AG04450 (cell line): Measurements from ENCODE around the gene PKD1L1. TPM values are rescaled to one million over a fixed set of nuclear protein-coding genes. Genes with fewer than 3 reads are reported as not detected.

ENCODE experiments used
- CTCF ChIA-PET: fragments of 300-600, 350-600 bp; formaldehyde crosslinking; extraction: SDS; loops from one replicate; lab custom pipeline; 2022; ENCODE audit warnings: antibody characterized with exemption, inconsistent platforms; lab: Charles Lee
- POLR2A ChIA-PET: fragments of 350-600 bp; formaldehyde crosslinking; extraction: SDS; loops from one replicate; lab custom pipeline; 2021; ENCODE audit warnings: antibody characterized with exemption, inconsistent platforms; lab: Yijun Ruan, JAX
- DNase-seq: peaks from one replicate; pipeline ENCODE4 v3.0.0-alpha.2; 2011; ENCODE audit warnings: low read depth, low spot score
- H3K27ac ChIP-seq: one replicate; pipeline ENCODE4 v1.5.1; 2012; ENCODE audit warnings: low read depth, low read length, control low read depth
- H3K27me3 ChIP-seq: one replicate; pipeline ENCODE4 v1.6.0; 2012; ENCODE audit warnings: low read length; ENCODE audit not compliant: control insufficient read depth, insufficient read depth
- H3K4me3 ChIP-seq: 2 replicates; pipeline ENCODE4 v1.5.1; 2011; ENCODE audit warnings: mild to moderate bottlenecking, low read depth, low read length, control low read depth
- H3K9me3 ChIP-seq: 2 replicates; pipeline ENCODE4 v1.5.1; 2012; ENCODE audit warnings: low read length; ENCODE audit not compliant: control insufficient read depth, insufficient read depth
- CTCF ChIP-seq: IDR thresholded peaks from 2 replicates; pipeline ENCODE4 v1.5.1; 2011; ENCODE audit warnings: low read depth, low read length, control low read depth, inconsistent platforms
- polyA plus RNA-seq: library from polyadenylated mRNA; depleted of rRNA; stranded (reverse); fragments of >200 nt; gene quantifications from 2 replicates; pipeline ENCODE4 v1.2.3, GENCODE V29; 2011

The PKD1L1 gene
- polyA plus RNA-seq, 1 experiment, result 0.01 TPM

GRCh38 chr7:47949703-47950102 is 1.4 kb upstream of the PKD1L1 start:
- H3K9me3 ChIP-seq, result no peaks in the 10 kb centered on the region
- POLR2A ChIA-PET, result no interaction called here
- H3K27ac ChIP-seq, result no peak overlapping the region
- no peak for DNase-seq
- CTCF ChIA-PET, result interaction anchor here (2.0 to 6.7 kb wide), 2 partner anchors 19 to 161 kb away, joined by 6 to 76 read pairs; no protein-coding TSS in a partner anchor
- H3K4me3 ChIP-seq, result no peak overlapping the region
- TF ChIP-seq CTCF, result no peak
- no peaks in the 10 kb centered on the region for H3K27me3 ChIP-seq

GRCh38 chr7:47947355-47947749 is 914 bp downstream of the PKD1L1 start:
- no peak for DNase-seq
- no peak for TF ChIP-seq CTCF
- Histone ChIP-seq H3K9me3 (no peaks in the 10 kb centered on the region), H3K27ac (no peak overlapping the region), H3K4me3 (no peak overlapping the region), H3K27me3 (no peaks in the 10 kb centered on the region)
- POLR2A ChIA-PET, result no interaction called here
- CTCF ChIA-PET, result interaction anchor here (2.1 to 6.7 kb wide), 2 partner anchors 21 to 681 kb away, joined by 7 to 76 read pairs; no protein-coding TSS in a partner anchor

GRCh38 chr7:47946581-47947354 is 1.5 kb downstream of the PKD1L1 start:
- no peak for TF ChIP-seq CTCF
- H3K27ac ChIP-seq, result no peak overlapping the region
- no peak for DNase-seq

GRCh38 chr7:47945261-47946015 is 2.8 kb downstream of the PKD1L1 start:
- Histone ChIP-seq H3K4me3 (no peak overlapping the region), H3K27me3 (no peaks in the 10 kb centered on the region), H3K27ac (no peak overlapping the region), H3K9me3 (no peaks in the 10 kb centered on the region)
- ChIA-PET POLR2A (no interaction called here), CTCF (interaction anchor here (0.6 to 6.7 kb wide), 49 partner anchors 8 to 681 kb away, joined by 3 to 76 read pairs (median 5); no protein-coding TSS in a partner anchor)
- DNase-seq, result no peak
- peak; percentile 75 for TF ChIP-seq CTCF

More at GRCh38 chr7:47946581-47947354, 1.5 kb downstream of the PKD1L1 start:
- ChIA-PET CTCF (interaction anchor here (2.1 to 6.7 kb wide), 3 partner anchors 16 to 681 kb away, joined by 7 to 76 read pairs (median 25); no protein-coding TSS in a partner anchor), POLR2A (no interaction called here)
- Histone ChIP-seq H3K4me3 (no peak overlapping the region), H3K9me3 (no peaks in the 10 kb centered on the region), H3K27me3 (no peaks in the 10 kb centered on the region)
